GM12878 (cell line): ENCODE data around the gene HIVEP3. TPM values are rescaled to one million over a fixed set of nuclear protein-coding genes. Genes with fewer than 3 reads are reported as not detected.

Experiments used
- ATAC-seq: fragments of 200-7000 bp; cut with Tn5 transposase; 3 replicates; pipeline ENCODE4 v1.9.1; 2020; ENCODE audit warnings: mild to moderate bottlenecking, moderate library complexity
- BruUV-seq: library from RNA; stranded (reverse); fragments of 400-500 nt; replicated peaks from 2 replicates; lab custom pipeline; 2021; lab: Mats Ljungman, UMichigan
- CTCF ChIA-PET: fragments of 300-600 bp; sonication (Branson Sonifier 250); formaldehyde crosslinking; extraction: SDS; loops from one replicate; lab custom pipeline; 2021; ENCODE audit warnings: inconsistent platforms; lab: Yijun Ruan, JAX
- POLR2A ChIA-PET: fragments of 350-600 bp; formaldehyde crosslinking; extraction: SDS; loops from one replicate; lab custom pipeline; 2021; ENCODE audit warnings: inconsistent platforms; lab: Charles Lee
- RAD21 ChIA-PET: fragments of 300-600 bp; sonication (Branson Sonifier 250); formaldehyde crosslinking; loops from one replicate; lab custom pipeline; 2023; ENCODE audit warnings: antibody characterized with exemption; ENCODE audit not compliant: unreplicated experiment; lab: Charles Lee
- SMC1A ChIA-PET: fragments of 300-600 bp; sonication (Branson Sonifier 250); formaldehyde crosslinking; loops from one replicate; lab custom pipeline; 2023; ENCODE audit not compliant: unreplicated experiment, uncharacterized antibody; lab: Charles Lee
- DNase-seq: peaks from one replicate; pipeline ENCODE4 v3.0.0-alpha.2; 2011; ENCODE audit warnings: low read depth, low spot score
- FAIRE-seq: peaks from 3 replicates; lab custom pipeline; 2011; peaks lifted over from hg19 to GRCh38; lab: Jason Lieb, UNC
- H2AFZ ChIP-seq: 2 replicates; pipeline ENCODE4 v1.6.0; 2011; ENCODE audit warnings: low read depth, low read length, control low read depth; ENCODE audit not compliant: control insufficient read depth
- H3K27ac ChIP-seq: 2 replicates; pipeline ENCODE4 v1.5.1; 2011; ENCODE audit warnings: control low read depth; ENCODE audit not compliant: control insufficient read depth, insufficient read depth
- H3K27me3 ChIP-seq, 2 experiments: replicated peaks in 1 of 2; 2 replicates each; pipeline versions ENCODE4 v1.6.0 to v1.6.1; 2011; ENCODE audit warnings: low read length in 1 of 2; ENCODE audit not compliant: control insufficient read depth in 2 of 2, insufficient read depth in 2 of 2
- H3K36me3 ChIP-seq, 2 experiments: 2 replicates each; pipeline ENCODE4 v1.5.1; 2011; ENCODE audit warnings: low read length in 1 of 2; ENCODE audit not compliant: control insufficient read depth in 2 of 2, insufficient read depth in 2 of 2
- H3K4me1 ChIP-seq: 2 replicates; pipeline ENCODE4 v1.6.1; 2011; ENCODE audit warnings: mild to moderate bottlenecking, low read length, moderate library complexity, mixed read lengths; ENCODE audit not compliant: control insufficient read depth, insufficient read depth
- H3K4me2 ChIP-seq: 2 replicates; pipeline ENCODE4 v1.6.0; 2011; ENCODE audit warnings: control low read depth; ENCODE audit not compliant: control insufficient read depth, insufficient read depth
- H3K4me3 ChIP-seq: fragments of 200-600 bp; sonication (generic); 2 replicates; pipeline ENCODE4 v1.5.1; 2016
- H3K79me2 ChIP-seq: 2 replicates; pipeline ENCODE4 v1.6.0; 2011; ENCODE audit warnings: low read length; ENCODE audit not compliant: control insufficient read depth, insufficient read depth
- H3K9ac ChIP-seq: 2 replicates; pipeline ENCODE4 v1.8.0; 2011; ENCODE audit warnings: low read length, control low read depth, mixed read lengths; ENCODE audit not compliant: control insufficient read depth, insufficient read depth
- H3K9me3 ChIP-seq: replicated peaks from 3 replicates; pipeline ENCODE4 v1.5.1; 2011; ENCODE audit warnings: mild to moderate bottlenecking, low read length; ENCODE audit not compliant: control insufficient read depth, insufficient read depth
- H4K20me1 ChIP-seq: 2 replicates; pipeline ENCODE4 v1.6.0; 2011; ENCODE audit not compliant: control insufficient read depth, insufficient read depth
- CHD2 ChIP-seq: IDR thresholded peaks from 2 replicates; pipeline ENCODE4 v1.6.1; 2011; ENCODE audit warnings: low read depth, low read length, improper control_type of control experiment, borderline replicate concordance
- EED ChIP-seq: sonication (generic); IDR thresholded peaks from 2 replicates; pipeline ENCODE4 v1.6.1; 2016; ENCODE audit warnings: antibody characterized with exemption, low read depth
- ELK1 ChIP-seq: IDR thresholded peaks from 2 replicates; pipeline ENCODE4 v1.6.1; 2012; ENCODE audit warnings: low read depth, low read length, improper control_type of control experiment
- FOXK2 ChIP-seq: fragments of 450-650 bp; IDR thresholded peaks from 2 replicates; pipeline ENCODE4 v1.6.1; 2017; ENCODE audit warnings: mild to moderate bottlenecking, moderate library complexity
- FOXM1 ChIP-seq: IDR thresholded peaks from 2 replicates; pipeline ENCODE4 v1.6.1; 2012; ENCODE audit warnings: low read depth, mild to moderate bottlenecking, inconsistent platforms, low read length, moderate library complexity
- IKZF1 ChIP-seq: fragments of 450-650 bp; conservative IDR thresholded peaks from 2 replicates; pipeline ENCODE4 v1.6.1; 2017; ENCODE audit warnings: antibody characterized with exemption, mild to moderate bottlenecking
- POLR2AphosphoS5 ChIP-seq: IDR thresholded peaks from 2 replicates; pipeline ENCODE4 v1.6.1; 2011; ENCODE audit warnings: mild to moderate bottlenecking, low read length, inconsistent platforms
- RFX5 ChIP-seq: IDR thresholded peaks from 2 replicates; pipeline ENCODE4 v1.6.1; 2011; ENCODE audit warnings: low read depth, low read length, improper control_type of control experiment
- SMARCA5 ChIP-seq: fragments of 450-650 bp; IDR thresholded peaks from 2 replicates; pipeline ENCODE4 v1.6.1; 2017; ENCODE audit warnings: mild to moderate bottlenecking
- SRF ChIP-seq, 2 experiments: IDR thresholded peaks; 2 replicates each; pipeline ENCODE4 v1.6.1; 2011; ENCODE audit warnings: low read depth in 2 of 2, low read length in 2 of 2, mild to moderate bottlenecking in 1 of 2, moderate library complexity in 1 of 2
- ZNF217 ChIP-seq: fragments of 450-650 bp; IDR thresholded peaks from 2 replicates; pipeline ENCODE4 v1.6.1; 2017; ENCODE audit warnings: antibody characterized with exemption, mild to moderate bottlenecking
- WGBS: methylation state at CpG from one replicate; pipeline ENCODE4 v1.1.6; 2016; ENCODE audit warnings: low lambda C conversion rate; ENCODE audit not compliant: insufficient replicate concordance, insufficient coverage; ENCODE audit errors: missing lambda C conversion rate; 5-methylcytosine and 5-hydroxymethylcytosine counted together
- in situ Hi-C: fragments of 300-500 bp; cut with MboI; formaldehyde crosslinking; loops from 9 replicates; pipeline ENCODE4 v1.14.3; 2018; ENCODE audit warnings: mixed read lengths
- intact Hi-C: fragments of 100-400 bp; cut with micrococcal nuclease; formaldehyde crosslinking; loops from one replicate; pipeline ENCODE4 v1.14.2; 2022; ENCODE audit not compliant: unreplicated experiment
- polyA plus RNA-seq, 11 experiments: library from polyadenylated mRNA; depleted of rRNA in 4 of 11; unstranded in 6 of 11; stranded (reverse) in 5 of 11; fragments of >200 nt; fragmentation: Nextera tagmentation in 4 of 11; fragmentation: Illumina TruSeq in 1 of 11; extraction: Ambion mirVana in 4 of 11; extraction: Trizol in 1 of 11; gene quantifications; 1 replicate in 1 of 11; 2 replicates in 10 of 11; pipeline versions ENCODE4 v1.2.1 to v1.2.3, GENCODE V29; 2011 to 2016; ENCODE audit warnings: inconsistent platforms in 2 of 11, missing spikeins in 2 of 11, low read depth in 1 of 11
- total RNA-seq, 4 experiments: library from RNA; depleted of rRNA in 3 of 4; stranded (reverse); fragments of >200 nt in 3 of 4; fragmentation: Illumina TruSeq in 1 of 4; extraction: Trizol in 1 of 4; gene quantifications; 2 replicates each; pipeline versions ENCODE4 v1.2.1 to v1.2.3, GENCODE V29; 2013 to 2021
- TF ChIP-seq, protein P1 (sequence below): fragments of 450-650 bp; IDR thresholded peaks from 2 replicates; pipeline ENCODE4 v1.6.1; 2017; ENCODE audit warnings: borderline replicate concordance
- TF ChIP-seq, protein P2 (sequence below): fragments of 450-650 bp; IDR thresholded peaks from 2 replicates; pipeline ENCODE4 v1.6.1; 2016; ENCODE audit warnings: mild to moderate bottlenecking

The HIVEP3 gene
- total and polyA plus RNA-seq, 10 of the 15 experiments (the other 5 are each of a cell fraction or from before 2014, with no cell fraction given), result 1.8 to 13.6 (median 3.8) TPM

DNA sequence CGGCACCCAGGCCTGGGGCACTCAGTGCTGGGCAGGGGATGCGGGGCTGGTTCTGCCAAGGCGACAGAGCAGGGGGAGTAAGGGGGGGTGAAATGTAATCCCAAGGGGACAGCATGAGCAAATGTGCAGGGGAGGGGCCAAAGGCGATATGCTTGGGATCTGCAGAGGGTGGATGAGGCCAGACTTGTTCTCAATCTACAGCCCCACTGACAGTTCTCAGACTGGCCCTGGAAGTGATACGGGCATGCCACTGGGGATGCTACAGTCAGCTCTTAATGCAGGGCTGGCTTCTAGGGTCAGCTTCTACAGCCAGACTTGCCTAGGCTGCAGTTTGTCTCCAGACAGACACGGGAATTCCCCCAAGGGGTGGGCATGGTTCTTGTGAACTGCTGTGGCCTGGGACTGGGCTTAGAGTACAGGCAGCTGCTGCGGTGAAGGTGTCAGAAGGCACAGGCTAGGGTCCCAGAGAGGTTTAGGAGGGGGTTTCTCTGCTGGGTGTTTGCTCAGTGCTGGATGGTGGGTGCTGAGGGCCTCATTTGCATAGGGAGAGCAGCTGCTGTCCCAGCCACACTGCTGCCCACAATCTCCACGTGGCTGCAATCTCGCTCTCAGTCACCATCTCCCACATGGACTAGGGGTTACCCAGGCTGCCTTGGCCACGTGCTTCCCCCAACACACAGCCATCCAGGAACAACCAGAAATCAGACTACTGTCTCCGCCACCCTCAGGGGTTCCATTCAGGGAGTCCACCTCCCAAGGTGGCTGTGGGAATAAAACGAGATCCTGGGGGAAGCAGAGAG is 190.1 kb downstream of the HIVEP3 start (continued):
- TF ChIP-seq RFX5 (no peak; the same call in 1 of the 2 replicates), EED (peak; percentile 93), CHD2 (peak; percentile 88), IKZF1 (peak; percentile 99), FOXK2 (no peak; the same call in 1 of the 2 replicates), SRF (IDR thresholded peaks at IDR 0.05; ENCODE audit: low read depth in 2 of 2, low read length in 2 of 2) (no peak)
- TF ChIP-seq, protein P1, sequence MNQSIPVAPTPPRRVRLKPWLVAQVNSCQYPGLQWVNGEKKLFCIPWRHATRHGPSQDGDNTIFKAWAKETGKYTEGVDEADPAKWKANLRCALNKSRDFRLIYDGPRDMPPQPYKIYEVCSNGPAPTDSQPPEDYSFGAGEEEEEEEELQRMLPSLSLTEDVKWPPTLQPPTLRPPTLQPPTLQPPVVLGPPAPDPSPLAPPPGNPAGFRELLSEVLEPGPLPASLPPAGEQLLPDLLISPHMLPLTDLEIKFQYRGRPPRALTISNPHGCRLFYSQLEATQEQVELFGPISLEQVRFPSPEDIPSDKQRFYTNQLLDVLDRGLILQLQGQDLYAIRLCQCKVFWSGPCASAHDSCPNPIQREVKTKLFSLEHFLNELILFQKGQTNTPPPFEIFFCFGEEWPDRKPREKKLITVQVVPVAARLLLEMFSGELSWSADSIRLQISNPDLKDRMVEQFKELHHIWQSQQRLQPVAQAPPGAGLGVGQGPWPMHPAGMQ, result no peak
- TF ChIP-seq, all 136 proteins: peak for 70

- ChIA-PET CTCF (interaction anchor here (0.5 to 5.1 kb wide), 18 partner anchors 9 to 153 kb away, joined by 3 to 31 read pairs (median 6); no protein-coding TSS in a partner anchor), RAD21 (interaction anchor here (0.8 to 14.9 kb wide), 25 partner anchors 9 to 153 kb away, joined by 3 to 262 read pairs (median 6); no protein-coding TSS in a partner anchor), POLR2A (interaction anchor here (0.6 to 4.7 kb wide), 17 partner anchors 8 to 98 kb away, joined by 3 to 67 read pairs (median 4); no protein-coding TSS in a partner anchor), SMC1A (interaction anchor here (0.9 to 8.1 kb wide), 27 partner anchors 9 to 1346 kb away, joined by 3 to 93 read pairs (median 6); no protein-coding TSS in a partner anchor)
- Histone ChIP-seq H3K9me3 (no peaks in the 10 kb centered on the region; the same call in 2 of the 3 replicates), H3K79me2 (no peaks in the 10 kb centered on the region; the same call in 1 of the 2 replicates), H3K4me2 (peak overlapping the region; percentile 98), H4K20me1 (no peaks in the 10 kb centered on the region), H3K4me3 (peak overlapping the region; percentile 25; the same call in 1 of the 2 replicates), H3K27ac (peak overlapping the region; percentile 93), H3K36me3 (no peaks in the 10 kb centered on the region), H3K4me1 (peaks cover 56% of the 10 kb centered on the region), H3K9ac (peak overlapping the region; percentile 77), H3K27me3 (no peaks in the 10 kb centered on the region), H2AFZ (peak overlapping the region; percentile 45)
- intact Hi-C loops (loop anchor here (1.0 to 10.0 kb wide), 11 partner anchors 12 to 307 kb away; no protein-coding TSS in a partner anchor), in situ Hi-C loops (no loop called here)
- 25% methylated on average over 4 of the region's 4 CpGs for WGBS
- ATAC-seq, result no peak
- no peak for DNase-seq
- no peak for FAIRE-seq
- BruUV-seq, result TSS peak; percentile 66
- TF ChIP-seq ELK1, result no peak
- no peak for TF ChIP-seq FOXM1
- TF ChIP-seq POLR2AphosphoS5, result 0 out of 2 replicates have a peak, but pooled peaks have one; percentile 8
- no peak for TF ChIP-seq CHD2
- TF ChIP-seq ZNF217, result 0 out of 2 replicates have a peak, but pooled peaks have one; percentile 1
- TF ChIP-seq SMARCA5, result peak; percentile 63
- TF ChIP-seq, protein P2, sequence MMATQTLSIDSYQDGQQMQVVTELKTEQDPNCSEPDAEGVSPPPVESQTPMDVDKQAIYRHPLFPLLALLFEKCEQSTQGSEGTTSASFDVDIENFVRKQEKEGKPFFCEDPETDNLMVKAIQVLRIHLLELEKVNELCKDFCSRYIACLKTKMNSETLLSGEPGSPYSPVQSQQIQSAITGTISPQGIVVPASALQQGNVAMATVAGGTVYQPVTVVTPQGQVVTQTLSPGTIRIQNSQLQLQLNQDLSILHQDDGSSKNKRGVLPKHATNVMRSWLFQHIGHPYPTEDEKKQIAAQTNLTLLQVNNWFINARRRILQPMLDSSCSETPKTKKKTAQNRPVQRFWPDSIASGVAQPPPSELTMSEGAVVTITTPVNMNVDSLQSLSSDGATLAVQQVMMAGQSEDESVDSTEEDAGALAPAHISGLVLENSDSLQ, result no peak
- TF ChIP-seq, all 136 proteins: peak for 3
These were observed 191.0 kb downstream of the HIVEP3 start for GRCh38 chr1:41727749-41728115.
